Measurements from ENCODE around the gene RPTOR. TPM values are rescaled to one million over a fixed set of nuclear protein-coding genes. Genes with fewer than 3 reads are reported as not detected.

The RPTOR gene
- total RNA-seq, 1 experiment from 2014 or later = 25.1 TPM

DNA sequence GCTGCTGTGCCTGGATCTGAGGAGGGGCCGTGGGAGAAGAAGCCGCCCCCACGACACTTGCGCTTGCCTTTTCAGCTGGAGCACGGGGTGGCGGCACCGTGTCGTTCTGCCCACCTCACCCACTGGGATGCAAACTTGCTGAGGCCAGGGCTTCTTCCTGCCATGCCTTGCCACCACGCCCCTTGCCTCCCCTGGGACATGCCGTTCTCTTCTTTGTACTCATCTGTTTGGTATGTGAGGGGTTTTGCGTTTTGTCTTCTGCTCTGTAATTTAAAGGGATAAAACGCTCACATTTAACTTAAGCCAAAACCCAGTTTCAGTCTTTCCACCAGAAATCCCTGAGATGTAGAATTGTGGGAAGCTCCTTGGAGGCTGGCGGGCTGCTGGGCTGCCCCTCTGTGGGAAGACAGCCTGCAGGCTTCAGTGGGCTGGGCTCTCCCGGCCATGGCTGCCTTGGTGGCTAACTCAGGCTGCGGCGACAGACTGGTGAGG, 180.2 kb downstream of the RPTOR start:
- Histone ChIP-seq H3K79me2 (ENCODE audit: insufficient read depth, low read length) (no peaks in the 10 kb centered on the region), H2BK5ac (ENCODE audit: insufficient read length, low read length) (no peak overlapping the region), H3K4me2 (ENCODE audit: insufficient read depth, insufficient read length, low read length) (no peak overlapping the region), H4K20me1 (ENCODE audit: control insufficient read depth, insufficient read depth, insufficient read length) (no peaks in the 10 kb centered on the region), H3K18ac (ENCODE audit: insufficient read length, low read depth, low read length) (no peak overlapping the region), H3K9ac (ENCODE audit: extremely low read depth, insufficient read length, low read length) (no peak overlapping the region), H3T11ph (ENCODE audit: low read length) (no peak overlapping the region), H4K5ac (ENCODE audit: insufficient read length, low read depth, low read length) (no peak overlapping the region), H2AK5ac (ENCODE audit: insufficient read length, low read length) (no peak overlapping the region), H3K27ac (ENCODE audit: insufficient read length, low read depth, low read length) (no peak overlapping the region), H2AFZ (ENCODE audit: low read length) (no peak overlapping the region), H2BK20ac (ENCODE audit: low read depth, low read length, poor library complexity, severe bottlenecking) (no peak overlapping the region), H2BK12ac (ENCODE audit: insufficient read length, low read depth, low read length) (no peak overlapping the region), H3K4ac (ENCODE audit: low read depth, low read length) (no peak overlapping the region), H3K14ac (ENCODE audit: insufficient read depth, low read length) (no peak overlapping the region), H2BK15ac (ENCODE audit: low read depth, low read length) (no peak overlapping the region), H3K23ac (ENCODE audit: insufficient read length, low read depth, low read length) (no peak overlapping the region), H3K56ac (ENCODE audit: insufficient read length, low read depth, low read length) (no peak overlapping the region), H3K9me3 (ENCODE audit: control insufficient read depth, low read depth, low read length) (no peaks in the 10 kb centered on the region), H2BK120ac (ENCODE audit: low read depth, low read length, poor library complexity, severe bottlenecking) (no peak overlapping the region), H3K4me1 (ENCODE audit: insufficient read depth, low read length) (no peaks in the 10 kb centered on the region), H4K91ac (ENCODE audit: insufficient read length, low read depth, low read length) (no peak overlapping the region), H4K8ac (replicated peaks; ENCODE audit: insufficient read length, low read depth, low read length) (no peak overlapping the region), H3K23me2 (ENCODE audit: insufficient read length, low read depth, low read length, poor library complexity, severe bottlenecking) (no peaks in the 10 kb centered on the region), H3K79me1 (ENCODE audit: insufficient read depth, low read depth, low read length, poor library complexity, severe bottlenecking) (no peaks in the 10 kb centered on the region), H3K27me3 (ENCODE audit: insufficient read depth, low read length) (no peaks in the 10 kb centered on the region)
- DNase-seq = no peak
- Mint-ChIP-seq H3K9me3 (no peaks in the 10 kb centered on the region; a peak in 1 of 5 replicates), H3K4me1 (peaks cover 5 to 13% of the 10 kb centered on the region in 2 experiments), H3K27ac (peak overlapping the region in 1 of 3 experiments; percentile 43; a peak in 2 of 7 replicates), H3K27me3 (ENCODE audit: low read depth) (no peaks in the 10 kb centered on the region), H3K4me3 (no peak overlapping the region), H3K36me3 (ENCODE audit: insufficient read depth in 1 of 3, low read depth in 3 of 3) (peaks cover 1 to 11% (median 7%) of the 10 kb centered on the region in 3 experiments; a peak in 6 of 7 replicates)
- TF ChIP-seq CTCF (conservative IDR thresholded peaks at IDR 0.05) = no peak
- WGBS (ENCODE audit: extremely low coverage, insufficient read length, low lambda C conversion rate) = no CpG with 5 or more reads among the region's 16 CpGs

Measured in H9 (cell line).